GM10266 (cell line): ENCODE results near the gene SLC34A1.
"Not testable (repeated sequence)": the region's sequence is repeated elsewhere in the genome, so short reads cannot be mapped to it uniquely, and the experiment has no call there.

ENCODE experiments used
- DNase-seq: peaks from one replicate; pipeline ENCODE4 v3.0.0; 2012; ENCODE audit errors: extremely low spot score
- TF ChIP-seq, protein P1 (sequence below): IDR thresholded peaks from 2 replicates; pipeline ENCODE4 v1.5.1; 2012; ENCODE audit warnings: mild to moderate bottlenecking, low read depth; ENCODE audit not compliant: control insufficient read depth, insufficient read depth; ENCODE audit errors: missing control alignments

Gene SLC34A1

DNA sequence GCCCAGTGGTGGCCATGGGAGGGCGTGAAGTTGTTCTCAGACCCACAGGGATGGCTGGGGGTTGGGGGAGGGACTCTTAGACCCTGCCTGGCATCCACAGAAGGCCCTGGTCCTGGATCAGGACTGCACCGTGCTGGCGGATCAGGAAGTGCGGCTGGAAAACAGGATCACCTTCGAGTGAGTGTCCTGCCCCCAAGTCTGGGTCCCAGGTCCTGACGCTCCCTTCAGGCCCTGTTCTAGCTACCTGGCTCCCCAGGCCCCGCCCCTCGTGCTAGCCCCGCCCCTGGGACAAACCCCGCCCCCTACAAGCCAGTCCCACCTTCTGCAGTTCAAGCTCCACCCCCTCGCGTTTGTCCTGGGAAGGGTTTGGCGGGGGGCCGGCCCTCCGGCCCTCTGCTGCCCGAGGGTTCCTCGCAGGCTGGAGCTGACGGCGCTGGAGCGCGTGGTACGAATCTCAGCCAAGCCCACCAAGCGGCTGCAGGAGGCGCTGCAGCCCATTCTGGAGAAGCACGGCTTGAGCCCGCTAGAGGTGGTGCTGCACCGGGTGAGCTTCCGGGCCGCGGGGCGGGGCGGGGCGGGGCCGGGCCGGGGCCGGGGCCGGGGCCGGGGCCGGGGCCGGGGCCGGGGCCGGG, 13.6 kb upstream of the SLC34A1 start:
- peak; percentile 85 for DNase-seq

DNA sequence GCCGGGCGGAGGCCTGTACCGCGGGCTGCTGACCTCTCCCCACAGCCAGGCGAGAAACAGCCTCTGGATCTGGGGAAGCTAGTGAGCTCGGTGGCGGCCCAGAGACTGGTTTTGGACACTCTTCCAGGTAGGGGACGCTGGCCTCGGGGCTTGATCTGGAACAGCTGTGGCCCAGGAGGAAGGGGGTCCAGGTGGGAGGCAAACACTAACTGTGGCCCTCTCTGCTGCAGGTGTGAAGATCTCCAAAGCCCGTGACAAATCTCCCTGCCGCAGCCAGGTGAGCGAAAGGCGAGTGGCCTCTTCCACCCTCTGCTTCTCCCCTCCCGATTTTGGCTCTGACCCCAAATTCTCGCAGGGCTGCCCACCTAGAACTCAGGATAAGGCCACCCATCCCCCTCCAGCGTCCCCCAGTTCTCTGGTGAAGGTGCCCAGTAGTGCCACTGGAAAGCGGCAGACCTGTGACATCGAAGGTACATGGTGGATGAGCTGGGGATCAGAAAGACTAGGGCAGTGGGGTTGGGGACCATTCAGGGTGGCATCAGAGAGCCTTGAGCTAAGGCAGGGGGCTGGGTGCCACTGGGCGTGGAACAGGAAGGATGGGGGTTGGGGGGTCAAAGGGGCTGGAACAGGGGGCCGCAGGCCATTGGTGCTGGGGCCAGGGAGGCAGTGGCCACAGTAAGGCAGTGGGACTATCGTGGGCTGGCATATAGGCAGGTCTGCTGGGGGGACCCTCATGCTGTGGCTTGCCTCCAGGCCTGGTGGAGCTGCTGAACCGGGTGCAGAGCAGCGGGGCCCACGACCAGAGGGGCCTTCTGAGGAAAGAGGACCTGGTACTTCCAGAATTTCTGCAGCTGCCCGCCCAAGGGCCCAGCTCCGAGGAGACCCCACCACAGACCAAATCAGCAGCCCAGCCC, 12.9 kb upstream of the SLC34A1 start:
- TF ChIP-seq, protein P1, sequence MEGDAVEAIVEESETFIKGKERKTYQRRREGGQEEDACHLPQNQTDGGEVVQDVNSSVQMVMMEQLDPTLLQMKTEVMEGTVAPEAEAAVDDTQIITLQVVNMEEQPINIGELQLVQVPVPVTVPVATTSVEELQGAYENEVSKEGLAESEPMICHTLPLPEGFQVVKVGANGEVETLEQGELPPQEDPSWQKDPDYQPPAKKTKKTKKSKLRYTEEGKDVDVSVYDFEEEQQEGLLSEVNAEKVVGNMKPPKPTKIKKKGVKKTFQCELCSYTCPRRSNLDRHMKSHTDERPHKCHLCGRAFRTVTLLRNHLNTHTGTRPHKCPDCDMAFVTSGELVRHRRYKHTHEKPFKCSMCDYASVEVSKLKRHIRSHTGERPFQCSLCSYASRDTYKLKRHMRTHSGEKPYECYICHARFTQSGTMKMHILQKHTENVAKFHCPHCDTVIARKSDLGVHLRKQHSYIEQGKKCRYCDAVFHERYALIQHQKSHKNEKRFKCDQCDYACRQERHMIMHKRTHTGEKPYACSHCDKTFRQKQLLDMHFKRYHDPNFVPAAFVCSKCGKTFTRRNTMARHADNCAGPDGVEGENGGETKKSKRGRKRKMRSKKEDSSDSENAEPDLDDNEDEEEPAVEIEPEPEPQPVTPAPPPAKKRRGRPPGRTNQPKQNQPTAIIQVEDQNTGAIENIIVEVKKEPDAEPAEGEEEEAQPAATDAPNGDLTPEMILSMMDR = no peak
- no peak for DNase-seq

More for the DNA sequence above, 13.6 kb upstream of the SLC34A1 start:
- TF ChIP-seq, protein P1 = peak; percentile 54

- TF ChIP-seq, protein P1 = no peak
- DNase-seq = no peak
Observed at GRCh38 chr5:177372034-177372896, 12.0 kb upstream of the SLC34A1 start.

DNA sequence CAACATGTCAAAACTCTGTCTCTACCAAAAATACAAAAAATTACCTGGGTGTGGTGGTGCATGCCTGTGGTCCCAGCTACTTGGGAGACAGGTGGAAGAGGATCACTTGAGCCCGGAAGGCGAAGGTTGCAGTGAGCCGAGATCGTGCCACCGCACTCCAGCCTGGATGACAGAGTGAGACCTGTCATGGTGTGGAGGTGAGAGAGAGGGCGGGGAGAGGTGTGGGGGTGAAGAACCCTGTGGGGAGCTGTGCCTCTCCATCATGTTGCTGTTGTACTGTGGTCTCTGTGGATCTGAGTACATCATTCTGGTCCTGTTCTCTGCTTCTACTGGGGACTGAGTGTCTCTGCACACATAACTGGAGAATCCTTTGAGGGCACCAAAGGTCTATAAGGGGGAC, 11.3 kb upstream of the SLC34A1 start:
- TF ChIP-seq, protein P1 = no peak
- no peak for DNase-seq

- TF ChIP-seq, protein P1 = no peak
- DNase-seq = no peak
Observed at GRCh38 chr5:177373806-177374205, 10.4 kb upstream of the SLC34A1 start.

DNA sequence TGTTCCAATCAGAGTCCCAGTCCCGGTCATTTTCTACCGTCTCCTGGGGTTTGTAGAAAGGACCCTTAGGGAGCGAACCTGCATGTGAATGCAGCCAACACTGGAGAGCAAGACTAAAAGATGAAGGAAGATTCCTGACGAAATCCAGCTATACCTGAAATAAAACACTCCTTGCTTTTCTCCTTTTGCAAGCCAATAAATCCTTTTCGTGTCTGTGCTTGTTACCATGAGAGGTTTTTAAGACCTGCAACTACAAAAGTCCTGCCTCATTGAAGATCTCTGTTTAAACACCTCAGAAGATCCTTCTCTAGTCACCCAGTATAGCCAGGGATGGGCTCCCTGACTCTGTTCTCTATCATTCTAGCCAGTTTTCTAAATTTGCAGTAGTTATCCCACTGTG, 10.0 kb upstream of the SLC34A1 start:
- TF ChIP-seq, protein P1 = no peak

DNA sequence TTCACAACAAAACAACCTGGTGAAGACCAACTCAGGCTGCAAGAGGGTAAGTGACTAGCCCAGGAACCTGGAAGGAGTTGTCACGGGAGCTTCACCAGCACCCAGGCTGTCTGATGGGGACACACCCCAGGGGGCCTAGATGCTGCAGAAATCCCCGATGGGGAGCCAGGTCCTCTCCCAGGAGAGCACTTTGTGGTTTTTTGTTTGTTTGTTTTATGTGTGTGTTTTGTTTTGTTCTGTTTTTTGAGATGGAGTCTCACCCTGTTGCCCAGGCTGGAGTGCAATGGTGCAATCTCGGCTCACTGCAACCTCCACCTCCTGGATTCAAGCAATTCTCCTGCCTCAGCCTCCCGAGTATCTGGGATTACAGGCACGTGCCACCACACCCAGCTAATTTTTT, 8.7 kb upstream of the SLC34A1 start:
- not testable (repeated sequence) for DNase-seq

More for the DNA sequence above, 10.0 kb upstream of the SLC34A1 start:
- no peak for DNase-seq
